HG03039 (cell line): ENCODE data around the gene SKI.

Source experiments
- ATAC-seq: cut with Tn5 transposase; IDR thresholded peaks from one replicate; pipeline ENCODE4 v1.9.1; 2021; ENCODE audit warnings: mild to moderate bottlenecking, moderate library complexity; ENCODE audit not compliant: unreplicated experiment

SKI gene

GRCh38 chr1:2348346-2349325 lies 120.5 kb downstream of the SKI start:
- ATAC-seq: no peak

- no peak for ATAC-seq
Observed at GRCh38 chr1:2349806-2350205, 121.7 kb downstream of the SKI start.

GRCh38 chr1:2350501-2350900 lies 122.4 kb downstream of the SKI start:
- no peak for ATAC-seq

- no peak for ATAC-seq
Observed at GRCh38 chr1:2350911-2351655, 123.0 kb downstream of the SKI start.

GRCh38 chr1:2351723-2352122 lies 123.6 kb downstream of the SKI start:
- no peak for ATAC-seq

- no peak for ATAC-seq
Observed at GRCh38 chr1:2352341-2352896, 124.3 kb downstream of the SKI start.

- ATAC-seq: no peak
Observed at GRCh38 chr1:2352897-2353550, 124.9 kb downstream of the SKI start.

GRCh38 chr1:2353551-2354438 lies 125.7 kb downstream of the SKI start:
- no peak for ATAC-seq

GRCh38 chr1:2354511-2355372 lies 126.6 kb downstream of the SKI start:
- ATAC-seq: no peak

GRCh38 chr1:2355373-2356261 lies 127.5 kb downstream of the SKI start:
- ATAC-seq: no peak

GRCh38 chr1:2356401-2356800 lies 128.3 kb downstream of the SKI start:
- no peak for ATAC-seq

- ATAC-seq: no peak
Observed at GRCh38 chr1:2356911-2357845, 129.1 kb downstream of the SKI start.

GRCh38 chr1:2358072-2358471 lies 130.0 kb downstream of the SKI start:
- no peak for ATAC-seq

GRCh38 chr1:2358651-2359640 lies 130.8 kb downstream of the SKI start:
- no peak for ATAC-seq
